C4-2B (cell line): ENCODE measurements around the gene GRK5.

Experiments
- H3K27ac ChIP-seq: fragments of 450-650 bp; 2 replicates; pipeline ENCODE4 v1.5.1; 2017
- ZFX ChIP-seq: fragments of 450-650 bp; IDR thresholded peaks from 2 replicates; pipeline ENCODE4 v1.6.1; 2017
- TF ChIP-seq, protein P1 (sequence below): fragments of 450-650 bp; conservative IDR thresholded peaks from 2 replicates; pipeline ENCODE4 v1.5.1; 2017; ENCODE audit warnings: mild to moderate bottlenecking

The GRK5 gene

DNA sequence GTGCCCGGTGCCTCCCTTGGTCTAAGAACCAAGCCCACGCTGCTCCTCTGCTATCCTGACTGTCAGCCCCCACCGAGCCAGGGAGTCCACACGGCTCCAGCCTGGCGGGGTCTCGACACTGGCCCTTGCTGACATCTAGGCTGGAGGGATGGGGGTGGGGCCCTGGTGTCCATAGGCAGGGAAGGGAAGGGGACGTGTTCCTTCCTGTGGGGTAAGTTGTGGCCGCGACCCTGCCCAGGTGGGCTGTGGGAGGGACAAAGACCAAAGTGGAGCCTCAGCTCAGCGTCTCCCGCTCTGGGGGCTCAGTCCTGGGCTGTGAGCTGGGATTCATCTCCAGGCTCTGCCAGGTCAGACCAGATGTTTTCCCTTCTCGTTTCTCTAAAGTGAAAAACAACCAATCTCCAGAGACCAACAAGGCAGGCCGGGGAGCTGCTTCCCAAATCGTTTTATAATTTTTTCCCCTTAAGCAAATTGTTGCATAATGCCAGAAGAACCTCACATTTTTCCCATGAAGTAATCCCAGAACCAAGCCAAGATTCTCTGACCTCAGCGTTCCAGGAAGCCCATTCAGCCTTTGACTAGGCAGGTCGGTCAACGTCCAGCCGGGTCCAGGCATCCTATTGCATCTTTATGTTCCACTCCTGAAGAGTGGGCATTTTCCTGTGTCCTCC is 233.9 kb downstream of the GRK5 start:
- TF ChIP-seq ZFX, result no peak
- TF ChIP-seq, protein P1, sequence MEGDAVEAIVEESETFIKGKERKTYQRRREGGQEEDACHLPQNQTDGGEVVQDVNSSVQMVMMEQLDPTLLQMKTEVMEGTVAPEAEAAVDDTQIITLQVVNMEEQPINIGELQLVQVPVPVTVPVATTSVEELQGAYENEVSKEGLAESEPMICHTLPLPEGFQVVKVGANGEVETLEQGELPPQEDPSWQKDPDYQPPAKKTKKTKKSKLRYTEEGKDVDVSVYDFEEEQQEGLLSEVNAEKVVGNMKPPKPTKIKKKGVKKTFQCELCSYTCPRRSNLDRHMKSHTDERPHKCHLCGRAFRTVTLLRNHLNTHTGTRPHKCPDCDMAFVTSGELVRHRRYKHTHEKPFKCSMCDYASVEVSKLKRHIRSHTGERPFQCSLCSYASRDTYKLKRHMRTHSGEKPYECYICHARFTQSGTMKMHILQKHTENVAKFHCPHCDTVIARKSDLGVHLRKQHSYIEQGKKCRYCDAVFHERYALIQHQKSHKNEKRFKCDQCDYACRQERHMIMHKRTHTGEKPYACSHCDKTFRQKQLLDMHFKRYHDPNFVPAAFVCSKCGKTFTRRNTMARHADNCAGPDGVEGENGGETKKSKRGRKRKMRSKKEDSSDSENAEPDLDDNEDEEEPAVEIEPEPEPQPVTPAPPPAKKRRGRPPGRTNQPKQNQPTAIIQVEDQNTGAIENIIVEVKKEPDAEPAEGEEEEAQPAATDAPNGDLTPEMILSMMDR, result no peak
- no peak overlapping the region for H3K27ac ChIP-seq

DNA sequence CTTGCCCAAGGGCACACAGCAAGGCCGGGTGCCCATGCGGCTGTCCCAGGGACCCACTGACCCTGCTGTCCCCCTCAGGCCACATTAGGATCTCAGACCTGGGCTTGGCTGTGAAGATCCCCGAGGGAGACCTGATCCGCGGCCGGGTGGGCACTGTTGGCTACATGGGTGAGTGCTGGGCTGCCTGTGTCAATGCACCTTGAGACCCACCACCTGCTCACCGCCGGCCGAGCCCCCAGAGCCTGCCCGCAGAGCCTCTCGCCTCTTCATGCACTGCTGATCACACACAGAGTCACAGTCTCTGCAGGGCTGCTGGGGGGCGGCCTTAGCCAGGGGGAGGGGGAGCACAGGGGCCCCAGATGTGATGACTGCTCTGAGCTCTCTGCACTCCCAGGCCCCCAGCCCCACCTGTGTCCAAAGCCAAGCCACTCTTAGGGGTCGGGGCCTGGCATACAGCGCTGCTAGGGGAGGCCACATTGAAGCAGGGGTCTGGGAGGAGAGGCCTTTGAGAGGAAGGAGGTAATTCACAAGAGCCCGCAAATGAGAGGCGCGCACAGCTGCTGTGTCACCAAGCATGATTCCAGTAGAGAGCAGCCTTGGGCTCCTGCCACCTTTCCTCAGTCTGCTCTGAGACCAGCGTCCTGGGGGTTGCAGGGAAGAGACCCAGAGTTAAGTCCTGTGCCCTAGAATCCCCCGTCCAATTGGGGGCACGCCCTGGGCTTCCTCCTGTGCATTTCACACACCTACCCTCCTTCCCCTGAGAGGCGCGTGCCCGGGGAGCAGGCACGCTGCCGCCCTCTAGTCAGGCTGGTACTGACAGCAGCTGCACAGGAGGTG is 234.8 kb downstream of the GRK5 start:
- H3K27ac ChIP-seq, result no peak overlapping the region
- TF ChIP-seq ZFX, result no peak
- TF ChIP-seq, protein P1, result no peak

- H3K27ac ChIP-seq, result no peak overlapping the region
- TF ChIP-seq, protein P1, result no peak
- no peak for TF ChIP-seq ZFX
Observed at GRCh38 chr10:119442758-119443060, 235.3 kb downstream of the GRK5 start.

DNA sequence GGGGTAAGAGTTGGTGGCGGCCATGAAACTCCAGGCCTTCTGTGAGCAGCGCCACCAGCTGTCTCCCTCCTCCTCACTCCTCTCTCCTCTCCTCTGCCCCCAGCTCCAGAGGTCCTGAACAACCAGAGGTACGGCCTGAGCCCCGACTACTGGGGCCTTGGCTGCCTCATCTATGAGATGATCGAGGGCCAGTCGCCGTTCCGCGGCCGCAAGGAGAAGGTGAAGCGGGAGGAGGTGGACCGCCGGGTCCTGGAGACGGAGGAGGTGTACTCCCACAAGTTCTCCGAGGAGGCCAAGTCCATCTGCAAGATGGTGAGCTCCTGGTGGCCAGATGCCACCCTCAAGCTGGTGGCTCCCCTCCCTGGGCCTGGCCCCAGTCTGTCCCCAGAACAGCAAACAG is 236.1 kb downstream of the GRK5 start:
- TF ChIP-seq, protein P1, result no peak
- no peak for TF ChIP-seq ZFX

DNA sequence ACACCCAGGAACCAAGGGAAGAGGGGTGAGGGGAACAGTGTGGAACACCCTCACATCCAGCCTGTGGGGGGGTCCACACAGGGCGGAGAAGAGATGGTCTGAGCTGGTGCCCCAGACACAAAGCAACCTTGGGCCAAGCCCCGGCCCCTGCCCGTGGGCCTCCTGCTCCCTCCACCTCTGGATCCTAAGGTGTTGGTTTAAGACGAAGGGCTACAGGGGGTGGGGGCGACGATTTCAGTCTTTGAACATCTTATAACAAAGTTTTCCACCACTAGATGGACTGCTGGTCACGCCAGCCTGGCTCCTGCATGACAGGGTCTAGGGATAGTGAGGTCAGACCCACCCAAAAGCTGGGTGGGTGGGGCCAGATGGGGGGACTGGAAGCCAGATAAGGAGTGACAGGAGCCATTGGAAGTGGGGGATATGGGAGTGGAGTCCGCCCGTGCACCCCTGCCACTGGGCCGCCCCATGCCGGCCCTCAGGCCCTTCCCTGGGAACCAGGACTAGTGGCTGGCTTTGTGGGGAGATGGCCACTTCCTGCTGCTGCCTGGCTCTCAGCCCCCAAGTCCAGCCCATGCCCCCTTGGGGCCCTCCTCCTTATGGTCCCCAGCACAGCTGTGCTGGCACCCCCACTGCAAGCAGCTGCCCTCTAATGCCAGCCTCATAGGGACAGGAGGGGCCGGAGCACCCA is 236.7 kb downstream of the GRK5 start:
- H3K27ac ChIP-seq, result no peak overlapping the region
- TF ChIP-seq, protein P1, result no peak
- no peak for TF ChIP-seq ZFX

More for the DNA sequence above, 236.1 kb downstream of the GRK5 start:
- no peak overlapping the region for H3K27ac ChIP-seq

GRCh38 chr10:119444866-119445265 is 237.5 kb downstream of the GRK5 start:
- no peak overlapping the region for H3K27ac ChIP-seq
- TF ChIP-seq, protein P1, result no peak
- TF ChIP-seq ZFX, result no peak
